HPDE6-E6E7 (cell line): Measurements from ENCODE around the gene LIMS2.

ENCODE experiments used
- DNase-seq: peaks from one replicate; pipeline ENCODE4 v3.0.0; 2011; ENCODE audit warnings: missing footprints; ENCODE audit errors: extremely low spot score

LIMS2 gene

GRCh38 chr2:127701193-127701650, 25.9 kb upstream of the LIMS2 start, which contains the start of gene SFT2D3:
Gene SFT2D3 (plus strand): TSS chr2:127701497. CDS start chr2:127701529, 32 bp downstream.
- DNase-seq = peak; percentile 90

DNA sequence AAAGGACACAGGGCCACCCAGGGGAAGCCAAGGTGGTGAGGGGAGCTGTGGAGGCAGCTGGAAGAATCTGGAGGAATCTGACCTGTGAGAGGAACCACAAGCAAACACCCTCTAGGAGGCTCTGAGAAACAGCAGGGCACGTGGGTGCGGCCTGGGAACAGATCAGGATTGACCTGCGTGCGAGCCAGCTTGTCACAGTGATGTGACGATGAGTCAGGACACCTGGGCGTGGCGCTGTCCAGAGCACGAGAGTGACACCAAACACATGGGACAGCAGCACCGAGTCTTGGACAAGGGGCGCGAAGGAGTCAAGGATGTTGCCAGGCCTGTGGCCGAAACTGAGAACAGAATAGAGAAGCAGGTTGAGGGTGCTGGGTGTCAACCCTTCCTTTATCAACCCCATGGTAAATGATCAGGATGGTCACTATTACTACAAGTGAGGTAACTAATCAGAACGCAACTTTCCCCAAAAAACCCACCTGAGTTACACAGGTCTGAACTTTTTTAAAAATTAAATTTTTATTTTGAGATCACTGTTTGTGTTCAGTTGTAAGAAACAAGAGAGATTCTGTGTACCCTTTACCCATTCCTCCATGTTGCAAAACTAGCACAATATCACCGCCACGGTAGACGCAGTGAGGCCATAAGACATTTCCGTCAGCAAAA, 25.3 kb upstream of the LIMS2 start:
- DNase-seq = no peak

GRCh38 chr2:127698553-127699355, 23.4 kb upstream of the LIMS2 start:
- DNase-seq = no peak

DNA sequence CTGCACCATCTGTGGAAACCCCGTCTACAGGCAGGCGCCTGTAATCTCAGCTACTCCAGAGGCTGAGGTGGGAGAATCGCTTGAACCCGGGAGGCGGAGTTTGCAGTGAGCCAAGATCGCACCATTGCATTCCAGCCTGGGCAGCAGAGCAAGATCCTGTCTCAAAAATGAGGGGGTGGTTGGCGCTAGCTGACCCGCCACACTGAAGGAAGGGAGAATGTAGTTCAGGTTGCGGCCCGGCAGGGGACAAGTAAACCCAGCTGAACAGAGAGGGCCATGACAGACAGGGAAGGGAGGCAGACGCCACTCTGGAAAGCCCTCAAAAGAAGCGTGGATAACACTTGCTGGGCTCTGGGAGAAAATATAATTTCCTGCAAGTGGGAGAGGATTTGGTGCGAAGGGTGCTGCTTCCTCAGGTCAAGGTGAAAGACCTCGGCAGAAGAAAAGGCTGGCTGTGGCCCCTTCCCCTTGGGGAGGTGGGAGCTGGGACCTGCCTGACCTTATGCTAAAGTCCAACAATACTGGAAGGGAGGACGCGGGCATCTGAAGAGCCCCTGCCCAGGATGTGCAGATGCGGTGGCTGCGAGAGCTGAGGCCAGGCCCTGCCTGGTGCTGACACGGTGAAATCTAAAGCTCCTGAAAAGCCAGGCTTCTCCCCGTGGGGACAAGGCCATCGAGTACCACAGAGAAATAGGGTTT, 22.3 kb upstream of the LIMS2 start:
- no peak for DNase-seq

DNA sequence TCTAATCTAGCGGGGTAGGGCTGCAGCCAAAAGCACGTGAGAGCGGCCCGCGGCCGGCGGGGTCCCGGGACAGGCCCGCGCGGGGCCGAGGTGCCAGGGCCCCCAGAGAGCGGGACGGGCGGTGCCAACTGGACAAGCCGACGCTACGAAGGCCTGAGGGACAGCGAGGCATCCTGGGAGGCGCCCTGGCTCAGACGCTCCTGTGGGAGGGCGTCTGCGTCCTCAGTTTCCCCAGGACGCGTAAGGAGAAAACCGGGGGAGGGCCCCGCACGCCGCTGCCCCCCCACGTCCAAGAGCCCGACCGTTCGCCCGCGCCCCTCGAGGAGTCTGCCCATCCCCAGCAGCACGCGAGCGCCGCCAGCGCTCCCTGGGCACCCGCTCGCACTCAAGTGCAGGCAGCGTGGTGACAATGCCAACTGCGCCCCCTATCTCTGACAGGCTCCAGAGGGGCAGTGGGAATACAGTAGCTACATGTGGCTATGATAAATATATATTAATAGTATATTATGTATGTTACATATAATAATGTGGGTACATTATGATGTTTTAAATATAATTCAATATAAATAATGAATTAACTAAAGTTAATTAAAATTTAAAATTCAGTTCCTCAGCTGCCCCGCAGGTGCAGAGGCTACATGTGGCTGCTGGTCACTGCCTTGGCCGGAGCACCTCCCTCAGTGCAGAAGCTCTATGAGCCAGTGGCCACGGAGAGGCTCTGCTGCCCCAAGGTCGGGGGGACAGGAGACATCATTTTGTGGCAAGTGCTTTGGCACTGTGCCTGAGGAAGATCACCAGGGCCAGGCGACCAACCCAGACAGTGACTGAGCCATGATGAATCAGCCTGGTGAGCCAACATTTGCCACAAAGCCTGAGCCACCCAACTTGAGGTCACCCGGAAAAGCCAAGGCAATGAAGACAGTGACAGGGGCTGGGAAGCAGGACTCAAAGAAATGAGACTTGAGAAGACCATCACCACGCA, 20.5 kb upstream of the LIMS2 start:
- no peak for DNase-seq

GRCh38 chr2:127694986-127695385, 19.7 kb upstream of the LIMS2 start:
- no peak for DNase-seq

DNA sequence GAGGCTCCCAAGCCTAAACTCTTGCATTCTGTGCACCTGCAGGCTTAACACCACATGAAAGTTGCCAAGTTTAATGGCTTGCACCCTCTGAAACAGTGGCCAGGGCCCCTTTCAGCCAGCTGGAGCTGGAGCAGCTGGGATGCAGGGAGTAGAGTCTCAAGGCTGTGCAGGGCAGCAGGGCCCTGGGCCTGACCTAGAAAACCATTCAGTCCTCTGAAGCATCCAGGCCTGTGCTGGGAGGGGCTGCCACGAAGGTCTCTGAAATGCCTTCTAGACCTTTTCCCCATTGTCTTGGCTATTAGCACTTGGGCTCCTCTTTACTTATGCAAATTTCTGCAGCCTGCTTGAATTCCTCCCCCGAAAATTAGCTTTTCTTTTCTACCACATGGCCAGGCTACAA, 15.4 kb upstream of the LIMS2 start:
- no peak for DNase-seq

GRCh38 chr2:127688405-127688804, 13.1 kb upstream of the LIMS2 start:
- no peak for DNase-seq

- DNase-seq = no peak
These were observed 10.2 kb upstream of the LIMS2 start for GRCh38 chr2:127685410-127686080.

GRCh38 chr2:127683757-127684156, 8.4 kb upstream of the LIMS2 start:
- DNase-seq = no peak

DNA sequence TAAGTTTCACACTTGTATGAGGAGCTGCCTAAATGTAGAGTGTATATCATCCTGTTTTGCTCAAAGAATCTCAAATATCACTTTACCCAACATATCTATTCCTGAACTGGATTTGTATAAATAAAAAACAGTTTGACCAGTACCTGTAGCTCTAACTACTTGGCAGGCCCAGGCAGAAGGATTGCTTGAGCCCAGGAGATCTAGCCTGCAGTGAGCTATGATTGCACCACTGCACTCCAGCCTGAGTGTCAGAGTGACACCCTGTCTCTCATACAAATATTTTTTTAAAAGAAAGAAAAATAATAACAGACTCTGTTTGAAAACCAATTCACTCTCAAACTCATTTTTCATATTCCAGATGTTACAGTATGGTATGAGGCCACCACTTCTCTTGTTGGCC, 7.7 kb upstream of the LIMS2 start:
- DNase-seq = no peak

- no peak for DNase-seq
These were observed 6.9 kb upstream of the LIMS2 start for GRCh38 chr2:127681976-127682857.

- no peak for DNase-seq
These were observed 6.0 kb upstream of the LIMS2 start for GRCh38 chr2:127681288-127681804.

DNA sequence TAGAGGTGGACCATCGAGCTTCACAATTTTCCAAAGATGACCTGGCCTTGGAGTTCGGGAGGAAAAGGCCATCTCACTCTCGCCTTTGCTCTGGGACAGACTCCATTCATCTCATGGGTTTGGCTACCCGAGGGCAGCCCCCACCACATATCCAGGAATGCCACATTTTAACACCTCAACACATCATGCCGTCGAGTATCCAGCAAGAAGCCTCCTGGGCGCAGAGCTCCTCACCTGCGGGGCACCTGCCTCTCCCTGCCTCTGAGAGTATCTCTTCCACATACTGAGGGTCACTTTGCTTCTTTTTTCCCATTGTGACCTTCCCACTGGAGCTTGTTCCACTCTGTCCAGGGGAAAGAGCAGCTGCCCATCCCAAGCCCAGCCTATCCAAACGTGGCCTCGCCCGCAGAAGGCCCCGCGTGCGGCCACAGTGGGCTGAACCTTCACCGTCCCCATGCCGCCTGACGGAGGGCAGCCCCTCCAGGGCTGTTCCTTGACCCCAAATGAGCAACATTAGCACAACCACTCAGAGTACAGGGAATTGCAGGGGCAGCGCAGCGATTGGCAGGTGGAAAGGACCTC, 5.5 kb upstream of the LIMS2 start:
- no peak for DNase-seq

DNA sequence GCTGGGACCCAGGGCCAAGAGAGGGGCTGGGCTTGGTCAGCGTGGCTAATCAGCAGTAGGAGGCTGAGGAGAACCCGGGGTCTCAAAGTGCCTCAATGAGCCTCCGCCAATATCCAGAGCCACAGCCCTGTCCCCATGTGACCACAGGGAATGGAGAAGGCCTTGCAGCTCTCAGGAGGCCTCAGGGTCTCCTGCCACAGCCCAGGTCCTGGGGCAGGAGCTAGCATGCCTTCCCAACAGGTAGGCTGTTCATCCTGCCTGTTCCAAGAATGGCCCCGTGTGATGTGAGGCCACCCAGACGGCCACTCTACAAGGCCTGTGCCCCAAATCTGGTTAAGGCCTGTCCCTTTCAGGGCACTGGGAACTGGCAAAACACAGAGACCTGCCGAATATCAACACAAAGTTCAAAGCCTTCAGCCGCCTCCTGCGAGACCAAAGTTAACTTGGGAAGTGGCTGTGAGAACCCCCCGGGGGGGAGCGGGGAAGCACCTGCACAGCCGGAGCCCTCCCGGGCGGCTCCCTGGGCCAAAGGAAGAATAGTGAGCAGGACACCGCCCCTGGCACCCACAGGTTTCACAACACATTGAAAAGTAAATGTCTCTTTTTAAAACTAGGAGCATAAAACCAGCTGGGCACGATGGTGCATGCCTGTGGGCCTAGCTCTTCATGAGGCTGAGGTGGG, 4.5 kb upstream of the LIMS2 start:
- DNase-seq = no peak

DNA sequence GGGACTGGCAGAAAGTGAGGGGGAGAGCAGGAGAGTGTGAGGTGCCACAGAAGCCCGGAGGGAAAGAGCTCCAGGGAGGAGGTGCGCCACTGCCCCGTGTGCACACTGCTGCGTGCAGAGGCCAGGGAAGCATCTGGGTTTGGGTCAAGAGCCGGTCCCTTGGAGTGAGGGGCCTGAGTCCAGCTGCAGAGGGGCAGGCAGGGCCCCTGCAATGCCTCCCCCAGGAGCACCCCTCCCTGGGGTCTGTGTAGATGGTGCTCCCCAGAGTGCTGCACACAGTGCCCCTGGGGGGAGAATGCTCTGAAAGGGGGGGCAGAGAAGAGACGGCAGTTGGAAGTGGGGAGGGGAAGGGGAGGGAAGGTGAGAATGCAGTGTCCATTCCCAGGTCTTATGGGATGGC, 3.7 kb upstream of the LIMS2 start:
- no peak for DNase-seq

GRCh38 chr2:127678531-127678930, 3.2 kb upstream of the LIMS2 start:
- no peak for DNase-seq

GRCh38 chr2:127676906-127677305, 1.6 kb upstream of the LIMS2 start:
- DNase-seq = no peak
